B cell (primary cell): Measurements from ENCODE around the gene SUMO2.

Source experiments
- CTCF ChIP-seq: fragments of 200-600 bp; IDR thresholded peaks from one replicate; pipeline ENCODE4 v1.8.0; 2022; ENCODE audit warnings: antibody characterized with exemption, mild to moderate bottlenecking
- EZH2 ChIP-seq: IDR thresholded peaks from 2 replicates; pipeline ENCODE4 v1.6.1; 2012; ENCODE audit warnings: borderline replicate concordance, low read depth, mild to moderate bottlenecking, moderate library complexity, low read length; ENCODE audit not compliant: insufficient read depth, poor library complexity, severe bottlenecking

- TF ChIP-seq CTCF (no peak), EZH2 (no peak)
These were observed 26.3 kb upstream of the SUMO2 start for GRCh38 chr17:75209061-75209460.
